RWPE2 (cell line): ENCODE results near the gene ANK3.
A peak's percentile ranks its signal among the peaks of the same experiment; 100 is the strongest.

Source experiments
- ATAC-seq: fragments of 200-7000 bp; cut with Tn5 transposase; 3 replicates; pipeline ENCODE4 v1.9.1; 2021; ENCODE audit warnings: low read depth
- DNase-seq: peaks from one replicate; pipeline ENCODE4 v3.0.0-alpha.2; 2020; ENCODE audit warnings: low spot score
- H3K27ac ChIP-seq: fragments of 450-650 bp; 2 replicates; pipeline ENCODE4 v1.5.1; 2017; ENCODE audit warnings: mild to moderate bottlenecking; ENCODE audit not compliant: poor library complexity, severe bottlenecking
- H3K27me3 ChIP-seq: fragments of 250-450 bp; sonication (Bioruptor Pico); 2 replicates; pipeline ENCODE4 v1.5.1; 2021; ENCODE audit warnings: mild to moderate bottlenecking, moderate library complexity; ENCODE audit not compliant: insufficient read depth, poor library complexity, severe bottlenecking
- H3K36me3 ChIP-seq: fragments of 250-450 bp; sonication (Bioruptor Pico); 2 replicates; pipeline ENCODE4 v1.5.1; 2020; ENCODE audit warnings: low read depth, mild to moderate bottlenecking, moderate library complexity
- H3K4me1 ChIP-seq: fragments of 250-450 bp; sonication (Bioruptor Pico); 2 replicates; pipeline ENCODE4 v1.5.1; 2021; ENCODE audit warnings: mild to moderate bottlenecking, moderate library complexity; ENCODE audit not compliant: insufficient read depth, poor library complexity, severe bottlenecking
- H3K4me3 ChIP-seq: fragments of 250-450 bp; sonication (Bioruptor Pico); 2 replicates; pipeline ENCODE4 v1.5.1; 2021; ENCODE audit warnings: mild to moderate bottlenecking, moderate library complexity; ENCODE audit not compliant: severe bottlenecking
- H3K9me3 ChIP-seq: fragments of 250-450 bp; sonication (Bioruptor Pico); 2 replicates; pipeline ENCODE4 v1.5.1; 2021; ENCODE audit warnings: mild to moderate bottlenecking, moderate library complexity; ENCODE audit not compliant: severe bottlenecking
- CTCF ChIP-seq: fragments of 450-650 bp; IDR thresholded peaks from one replicate; pipeline ENCODE4 v1.5.1; 2017; ENCODE audit warnings: mild to moderate bottlenecking, moderate library complexity; ENCODE audit not compliant: poor library complexity, severe bottlenecking

ANK3 gene

GRCh38 chr10:60426425-60426824 is 36.8 kb upstream of the ANK3 start:
- Histone ChIP-seq H3K36me3 (no peaks in the 10 kb centered on the region), H3K27ac (peak overlapping the region; percentile 57), H3K4me3 (no peak overlapping the region), H3K4me1 (peaks cover 62% of the 10 kb centered on the region), H3K27me3 (no peaks in the 10 kb centered on the region), H3K9me3 (no peaks in the 10 kb centered on the region)
- no peak for TF ChIP-seq CTCF
- DNase-seq (no peak), ATAC-seq (peak; percentile 64)

DNA sequence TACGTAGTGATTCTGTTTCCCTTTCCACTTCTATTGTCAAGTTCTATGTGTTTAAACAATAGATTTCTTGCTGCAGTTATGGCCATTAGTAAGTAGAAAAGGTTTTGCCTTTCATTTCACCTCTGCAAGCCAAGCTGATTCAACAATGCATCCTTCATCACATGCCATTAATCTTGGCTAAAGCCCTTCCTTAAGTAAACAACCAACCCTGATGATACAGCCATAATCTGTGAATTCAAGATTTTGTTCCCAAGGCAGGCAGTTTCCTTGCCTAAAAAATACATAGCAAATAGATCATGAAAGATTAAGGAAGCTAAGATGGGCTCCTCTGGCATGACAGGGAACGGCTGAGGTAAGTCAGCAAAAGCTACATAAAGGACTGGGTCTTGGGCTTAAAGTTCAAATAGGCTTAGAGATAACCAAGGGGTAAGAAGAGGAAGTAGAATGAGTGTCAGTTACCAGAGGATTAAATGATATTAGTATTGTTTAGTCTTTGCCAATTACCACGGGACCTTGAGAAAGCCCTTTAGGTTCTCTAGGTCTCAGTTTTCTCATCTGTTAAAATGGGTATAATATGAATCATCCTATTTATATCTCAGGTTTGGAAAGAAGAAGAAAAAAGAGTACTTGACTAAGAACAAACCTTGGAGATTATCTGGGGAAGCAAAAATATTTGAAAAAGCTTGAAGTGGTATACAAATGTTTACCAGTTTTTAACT is 35.9 kb upstream of the ANK3 start:
- no peak for DNase-seq

GRCh38 chr10:60424971-60425370 is 35.3 kb upstream of the ANK3 start:
- DNase-seq = no peak
- Histone ChIP-seq H3K4me1 (peaks cover 52% of the 10 kb centered on the region), H3K9me3 (no peaks in the 10 kb centered on the region), H3K4me3 (no peak overlapping the region), H3K27me3 (no peaks in the 10 kb centered on the region), H3K36me3 (no peaks in the 10 kb centered on the region), H3K27ac (peak overlapping the region; percentile 57)
- no peak for TF ChIP-seq CTCF
- ATAC-seq = no peak

More for the DNA sequence above, 35.9 kb upstream of the ANK3 start:
- Histone ChIP-seq H3K4me1 (peaks cover 58% of the 10 kb centered on the region), H3K9me3 (no peaks in the 10 kb centered on the region), H3K36me3 (no peaks in the 10 kb centered on the region), H3K4me3 (no peak overlapping the region), H3K27ac (peak overlapping the region; percentile 57), H3K27me3 (no peaks in the 10 kb centered on the region)
- TF ChIP-seq CTCF = no peak
- ATAC-seq = peak; percentile 63

GRCh38 chr10:60423920-60424319 is 34.2 kb upstream of the ANK3 start:
- H3K36me3 ChIP-seq = no peaks in the 10 kb centered on the region
- no peak for ATAC-seq
- no peaks in the 10 kb centered on the region for H3K27me3 ChIP-seq
- no peak overlapping the region for H3K4me3 ChIP-seq
- no peaks in the 10 kb centered on the region for H3K9me3 ChIP-seq
- no peak for DNase-seq
- no peak for TF ChIP-seq CTCF
- peaks cover 42% of the 10 kb centered on the region for H3K4me1 ChIP-seq
- peak overlapping the region; percentile 57 for H3K27ac ChIP-seq

- ATAC-seq = no peak
- no peaks in the 10 kb centered on the region for H3K36me3 ChIP-seq
- DNase-seq = no peak
- H3K27ac ChIP-seq = no peak overlapping the region
- H3K9me3 ChIP-seq = no peaks in the 10 kb centered on the region
- TF ChIP-seq CTCF = no peak
- peaks cover 35% of the 10 kb centered on the region for H3K4me1 ChIP-seq
- H3K4me3 ChIP-seq = no peak overlapping the region
- H3K27me3 ChIP-seq = no peaks in the 10 kb centered on the region
Measured at GRCh38 chr10:60422809-60423208, 33.1 kb upstream of the ANK3 start.
